MCF 10A (cell line): ENCODE results near the gene SUMO4. TPM values are rescaled to one million over a fixed set of nuclear protein-coding genes. Genes with fewer than 3 reads are reported as not detected.

Experiments used
- BruUV-seq: library from RNA; stranded (reverse); fragments of 400-500 nt; replicated peaks from 2 replicates; lab custom pipeline; 2021; lab: Mats Ljungman, UMichigan
- CTCF ChIA-PET: fragments of 300-600 bp; sonication (Branson Sonifier 250); formaldehyde crosslinking; extraction: SDS; loops from one replicate; lab custom pipeline; 2021; ENCODE audit warnings: antibody characterized with exemption, inconsistent platforms; lab: Yijun Ruan, JAX
- POLR2A ChIA-PET: fragments of 300-600, 350-650 bp; sonication (Branson Sonifier 250); formaldehyde crosslinking; extraction: SDS; loops from one replicate; lab custom pipeline; 2020; ENCODE audit warnings: antibody characterized with exemption, inconsistent platforms; lab: Yijun Ruan, JAX
- DNase-seq: peaks from one replicate; pipeline ENCODE4 v3.0.0-alpha.2; 2018; ENCODE audit not compliant: unreplicated experiment
- H3K27ac Mint-ChIP-seq: one replicate; pipeline ENCODE4 v1.8.0; 2022; ENCODE audit warnings: mild to moderate bottlenecking, low read depth, mixed read lengths; ENCODE audit not compliant: unreplicated experiment
- H3K27me3 Mint-ChIP-seq: one replicate; pipeline ENCODE4 v1.8.0; 2022; ENCODE audit warnings: mixed read lengths; ENCODE audit not compliant: insufficient read depth, unreplicated experiment
- H3K36me3 Mint-ChIP-seq: one replicate; pipeline ENCODE4 v1.8.0; 2022; ENCODE audit warnings: mild to moderate bottlenecking, moderate library complexity, mixed read lengths; ENCODE audit not compliant: insufficient read depth, unreplicated experiment
- H3K4me1 Mint-ChIP-seq: one replicate; pipeline ENCODE4 v1.8.0; 2022; ENCODE audit warnings: mixed read lengths; ENCODE audit not compliant: insufficient read depth, unreplicated experiment
- H3K4me3 Mint-ChIP-seq: one replicate; pipeline ENCODE4 v1.8.0; 2022; ENCODE audit warnings: mild to moderate bottlenecking, moderate library complexity, mixed read lengths; ENCODE audit not compliant: unreplicated experiment
- H3K9me3 Mint-ChIP-seq: one replicate; pipeline ENCODE4 v1.8.0; 2022; ENCODE audit warnings: mixed read lengths; ENCODE audit not compliant: unreplicated experiment
- CTCF ChIP-seq: fragments of 200-600 bp; IDR thresholded peaks from one replicate; pipeline ENCODE4 v1.8.0; 2022; ENCODE audit warnings: antibody characterized with exemption, mild to moderate bottlenecking; ENCODE audit not compliant: unreplicated experiment
- intact Hi-C: fragments of 100-400 bp; cut with micrococcal nuclease; formaldehyde crosslinking; loops from 2 replicates; pipeline ENCODE4 v1.14.1; 2022
- total RNA-seq: library from RNA; stranded (reverse); gene quantifications from 2 replicates; pipeline ENCODE4 v1.2.3, GENCODE V29; 2022

The SUMO4 gene
- total RNA-seq, 1 experiment from 2014 or later, result 2.1 TPM

- TF ChIP-seq CTCF, result no peak
- peaks cover 32% of the 10 kb centered on the region for H3K4me1 Mint-ChIP-seq
- BruUV-seq, result no TSS peak
- CTCF ChIA-PET, result interaction anchor here (0.7 kb wide), 1 partner anchor 16 kb away, joined by 3 read pairs; no protein-coding TSS in a partner anchor
- H3K27ac Mint-ChIP-seq, result no peak overlapping the region
- H3K4me3 Mint-ChIP-seq, result no peak overlapping the region
- intact Hi-C loops, result no loop called here
- no peaks in the 10 kb centered on the region for H3K27me3 Mint-ChIP-seq
- H3K36me3 Mint-ChIP-seq, result peaks cover 14% of the 10 kb centered on the region
- no peaks in the 10 kb centered on the region for H3K9me3 Mint-ChIP-seq
- POLR2A ChIA-PET, result interaction anchor here (0.6 to 1.7 kb wide), 12 partner anchors 9 to 214 kb away, joined by 3 to 8 read pairs (median 4); partner anchors contain the start of gene TAB2
- DNase-seq, result no peak
These were observed 40.6 kb upstream of the SUMO4 start for GRCh38 chr6:149359440-149359839.

- no peak for TF ChIP-seq CTCF
- intact Hi-C loops, result no loop called here
- H3K9me3 Mint-ChIP-seq, result no peaks in the 10 kb centered on the region
- H3K27ac Mint-ChIP-seq, result no peak overlapping the region
- H3K4me3 Mint-ChIP-seq, result no peak overlapping the region
- CTCF ChIA-PET, result no interaction called here
- H3K36me3 Mint-ChIP-seq, result peaks cover 14% of the 10 kb centered on the region
- no peaks in the 10 kb centered on the region for H3K27me3 Mint-ChIP-seq
- no TSS peak for BruUV-seq
- peaks cover 35% of the 10 kb centered on the region for H3K4me1 Mint-ChIP-seq
- no peak for DNase-seq
- POLR2A ChIA-PET, result interaction anchor here (0.7 to 1.7 kb wide), 2 partner anchors 13 to 23 kb away, joined by 3 to 5 read pairs; no protein-coding TSS in a partner anchor
These were observed 39.5 kb upstream of the SUMO4 start for GRCh38 chr6:149360536-149360935.

DNA sequence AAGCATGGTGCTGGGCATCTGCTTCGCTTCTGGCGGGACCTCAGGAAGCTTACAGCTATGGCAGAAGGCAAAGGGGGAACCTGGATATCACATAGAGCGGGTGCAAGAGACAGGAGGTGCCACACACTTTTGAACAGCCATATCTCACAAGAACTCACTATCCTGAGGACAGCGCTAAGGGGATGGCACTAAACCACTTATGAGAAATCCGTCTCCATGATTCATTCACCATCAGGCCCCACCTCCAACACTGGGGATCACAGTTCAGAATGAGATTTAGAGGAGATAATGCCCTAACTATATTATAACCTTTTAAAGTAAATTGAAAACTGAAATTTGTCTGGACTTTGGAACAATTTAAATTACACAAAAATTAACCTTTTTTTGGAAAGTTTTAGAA, 37.8 kb upstream of the SUMO4 start:
- no peak for TF ChIP-seq CTCF
- Mint-ChIP-seq H3K4me1 (peaks cover 38% of the 10 kb centered on the region), H3K27me3 (no peaks in the 10 kb centered on the region), H3K4me3 (no peak overlapping the region), H3K36me3 (peaks cover 14% of the 10 kb centered on the region), H3K27ac (no peak overlapping the region), H3K9me3 (no peaks in the 10 kb centered on the region)
- peak; percentile 14 for DNase-seq
- no TSS peak for BruUV-seq
- ChIA-PET POLR2A (interaction anchor here (1.2 to 1.4 kb wide), 3 partner anchors 11 to 23 kb away, joined by 4 to 5 read pairs (median 4); no protein-coding TSS in a partner anchor), CTCF (interaction anchor here (0.6 kb wide), 1 partner anchor 227 kb away, joined by 3 read pairs; no protein-coding TSS in a partner anchor)
- intact Hi-C loops, result no loop called here

DNA sequence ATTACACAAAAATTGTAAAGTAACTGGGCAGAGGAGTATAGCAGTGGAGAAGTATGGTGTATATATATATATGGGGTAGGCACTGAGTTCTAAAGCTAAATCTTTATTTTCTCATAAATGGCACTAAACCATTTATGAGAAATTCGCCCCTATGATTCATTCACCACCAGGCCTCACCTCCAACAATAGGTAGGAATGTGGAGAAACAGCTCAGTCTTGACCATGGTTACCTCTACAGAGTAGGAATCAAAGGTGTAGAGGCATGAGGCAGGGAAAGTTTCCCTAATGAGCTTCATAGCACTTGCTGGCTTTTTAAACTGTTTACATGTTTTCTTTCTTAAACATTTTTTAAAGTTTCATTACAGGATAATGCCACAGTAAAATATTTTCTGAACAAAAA, 36.9 kb upstream of the SUMO4 start:
- Mint-ChIP-seq H3K27ac (no peak overlapping the region), H3K4me3 (no peak overlapping the region), H3K4me1 (peaks cover 38% of the 10 kb centered on the region), H3K27me3 (no peaks in the 10 kb centered on the region), H3K9me3 (no peaks in the 10 kb centered on the region), H3K36me3 (peaks cover 14% of the 10 kb centered on the region)
- CTCF ChIA-PET, result no interaction called here
- TF ChIP-seq CTCF, result no peak
- intact Hi-C loops, result no loop called here
- POLR2A ChIA-PET, result interaction anchor here (0.5 to 1.4 kb wide), 5 partner anchors 8 to 46 kb away, joined by 3 to 5 read pairs (median 4); no protein-coding TSS in a partner anchor
- DNase-seq, result peak; percentile 28
- no TSS peak for BruUV-seq
